UCSD-AML1 (cell line): ENCODE measurements around the gene NPPB.

Experiments used
- DNase-seq: peaks from one replicate; lab custom pipeline; 2025; ENCODE audit not compliant: unreplicated experiment; lab: John Stamatoyannopoulos, UW

NPPB gene

GRCh38 chr1:11858968-11859871 is 475 bp upstream of the NPPB start:
- peak; percentile 71 for DNase-seq

DNA sequence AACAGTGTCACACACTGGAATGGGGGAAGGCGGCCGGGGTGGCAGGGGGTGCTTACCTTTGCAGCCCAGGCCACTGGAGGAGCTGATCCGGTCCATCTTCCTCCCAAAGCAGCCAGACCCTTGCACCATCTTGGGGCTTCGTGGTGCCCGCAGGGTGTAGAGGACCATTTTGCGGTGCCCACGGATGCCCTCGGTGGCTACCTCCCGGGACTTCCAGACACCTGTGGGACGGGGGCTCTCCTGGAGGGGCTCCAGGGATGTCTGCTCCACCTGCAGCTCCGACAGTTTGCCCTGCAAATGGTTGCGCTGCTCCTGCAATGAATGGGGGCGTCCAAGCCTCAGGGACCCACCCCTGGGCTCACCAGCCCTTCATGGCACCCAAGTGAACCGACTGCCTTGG is 587 bp downstream of the NPPB start:
- no peak for DNase-seq

DNA sequence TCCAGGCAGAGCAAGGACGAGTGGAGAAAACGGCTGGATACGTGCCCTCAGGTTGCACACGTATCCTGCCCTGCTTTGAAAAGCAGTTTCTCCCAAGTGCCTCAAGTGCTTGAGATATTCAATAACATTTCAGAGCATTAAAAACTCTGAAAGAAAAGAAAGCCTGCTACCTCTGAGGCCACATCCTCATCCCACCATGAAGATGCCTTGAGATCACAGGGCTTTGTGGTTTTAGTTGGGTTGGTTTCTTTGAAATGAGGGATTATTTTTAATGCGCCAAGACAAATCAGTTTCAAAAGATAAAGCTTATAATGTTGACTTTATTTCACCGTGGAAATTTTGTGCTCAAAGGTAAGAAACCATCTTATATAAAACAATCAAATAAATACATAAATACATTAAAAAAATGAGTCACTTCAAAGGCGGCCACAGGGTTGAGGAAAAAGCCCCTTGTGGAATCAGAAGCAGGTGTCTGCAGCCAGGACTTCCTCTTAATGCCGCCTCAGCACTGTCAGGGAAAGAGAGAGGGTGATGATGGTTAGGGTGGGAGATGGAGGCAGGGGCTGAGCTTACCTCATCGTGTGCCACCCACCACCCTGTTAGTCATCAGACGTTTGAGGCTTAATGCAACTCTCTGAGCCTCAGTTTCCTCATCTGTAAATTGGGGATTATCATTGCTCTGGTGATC is 1.4 kb downstream of the NPPB start:
- DNase-seq = no peak

DNA sequence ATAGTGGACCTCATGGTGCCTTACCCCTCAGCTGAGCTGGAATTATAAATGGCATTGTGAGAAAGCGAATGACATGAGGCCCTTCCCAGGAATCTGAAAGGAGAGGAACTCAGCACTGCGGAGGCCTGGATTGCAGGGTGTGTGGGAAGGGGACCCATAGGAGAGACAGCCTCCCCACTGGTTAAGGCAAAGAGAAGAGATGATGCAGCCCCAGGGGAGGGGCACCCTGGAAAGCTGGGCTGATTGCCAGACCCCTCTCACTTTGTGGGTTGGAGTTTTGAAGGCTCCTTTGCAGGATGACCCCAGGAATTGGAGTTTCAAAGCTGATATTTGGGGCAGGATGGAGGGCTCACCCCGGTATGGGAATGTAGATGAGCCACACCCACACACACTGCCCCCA is 2.0 kb downstream of the NPPB start:
- no peak for DNase-seq

DNA sequence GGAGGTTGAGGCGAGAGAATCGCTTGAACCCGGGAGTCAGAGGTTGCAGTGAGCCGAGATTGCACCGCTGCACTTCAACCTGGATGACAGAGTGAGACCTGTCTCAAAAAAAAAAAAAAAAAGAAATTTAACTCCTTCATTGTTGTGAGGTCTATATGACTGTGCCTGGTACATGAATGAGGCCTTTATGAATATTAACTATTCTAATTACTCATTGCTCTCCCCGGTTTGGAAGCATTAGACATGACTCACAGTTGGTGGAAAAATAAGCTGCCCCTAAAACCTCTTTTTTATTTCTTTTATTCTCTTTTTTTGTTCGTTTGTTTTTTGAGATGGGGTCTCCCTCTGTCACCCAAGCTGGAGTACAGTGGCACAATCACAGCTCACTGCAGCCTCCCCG is 3.3 kb downstream of the NPPB start:
- no peak for DNase-seq

GRCh38 chr1:11854519-11854918 is 4.2 kb downstream of the NPPB start:
- no peak for DNase-seq

GRCh38 chr1:11851180-11851579 is 7.6 kb downstream of the NPPB start:
- no peak for DNase-seq

DNA sequence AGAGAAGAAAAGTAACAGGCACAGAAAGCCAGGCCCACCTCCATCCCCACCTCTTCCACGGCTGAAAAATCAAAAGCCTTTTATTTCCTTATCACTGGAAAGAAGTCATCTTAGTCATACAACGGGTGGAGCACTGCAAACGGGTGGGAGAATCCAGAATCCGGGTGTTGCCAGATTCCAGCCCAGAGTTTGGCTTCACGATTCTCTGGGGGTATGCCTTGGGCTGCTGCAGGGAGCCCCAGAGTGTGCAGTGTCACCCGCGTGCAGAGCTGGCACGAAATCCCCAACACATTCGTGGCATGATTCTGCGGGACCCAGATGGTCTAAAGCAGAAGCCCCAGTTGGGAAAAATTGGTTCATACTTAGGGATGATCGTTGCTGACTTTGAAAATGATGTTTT is 8.6 kb downstream of the NPPB start:
- DNase-seq = no peak

- no peak for DNase-seq
Measured at GRCh38 chr1:11848373-11848700, 10.4 kb downstream of the NPPB start.

DNA sequence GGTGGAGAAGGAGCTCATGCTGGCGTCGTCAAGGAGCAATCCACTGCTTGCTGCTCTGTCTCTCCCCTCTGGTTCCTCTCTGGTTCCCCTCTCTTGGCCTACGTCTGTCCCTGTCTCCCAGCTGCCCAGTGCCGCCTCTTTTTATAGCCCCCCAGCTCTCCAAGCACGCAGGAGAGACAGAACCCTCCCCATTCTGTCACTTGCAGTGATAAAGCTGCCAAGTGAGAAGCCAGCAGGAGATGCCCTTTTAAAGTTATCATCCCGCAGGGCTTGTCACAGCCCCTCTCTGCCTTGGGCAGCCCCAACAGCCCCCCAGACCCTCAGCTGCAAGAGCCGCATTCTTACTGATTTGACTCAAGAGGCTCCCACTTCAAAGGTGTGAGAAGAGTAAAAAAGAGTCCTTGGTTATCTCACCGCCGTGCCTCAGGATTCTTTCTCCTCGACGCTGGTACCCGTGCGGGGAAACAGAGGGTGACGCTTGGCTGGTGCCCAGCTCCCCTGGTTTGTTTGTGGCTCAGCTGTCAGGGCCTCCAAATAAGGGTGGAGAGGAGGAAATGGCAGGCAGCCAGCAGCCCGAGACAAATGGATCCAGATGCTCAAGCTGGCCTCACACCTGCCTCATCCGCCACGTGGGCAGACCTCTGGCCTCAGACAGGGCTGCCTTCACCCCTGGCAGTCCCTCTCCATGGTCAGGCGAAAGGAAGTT is 10.9 kb downstream of the NPPB start, which contains the start of gene NPPA:
Gene NPPA, minus strand, starts transcription at position 117 of the 706 bp plus-strand sequence. Its CDS starts 99 bp downstream, at position 18.
- DNase-seq = no peak

GRCh38 chr1:11845641-11846335 is 13.0 kb downstream of the NPPB start:
- no peak for DNase-seq

- peak; percentile 78 for DNase-seq
Measured at GRCh38 chr1:11842154-11843041, 16.3 kb downstream of the NPPB start.

- DNase-seq = no peak
Measured at GRCh38 chr1:11841245-11842153, 17.2 kb downstream of the NPPB start.

DNA sequence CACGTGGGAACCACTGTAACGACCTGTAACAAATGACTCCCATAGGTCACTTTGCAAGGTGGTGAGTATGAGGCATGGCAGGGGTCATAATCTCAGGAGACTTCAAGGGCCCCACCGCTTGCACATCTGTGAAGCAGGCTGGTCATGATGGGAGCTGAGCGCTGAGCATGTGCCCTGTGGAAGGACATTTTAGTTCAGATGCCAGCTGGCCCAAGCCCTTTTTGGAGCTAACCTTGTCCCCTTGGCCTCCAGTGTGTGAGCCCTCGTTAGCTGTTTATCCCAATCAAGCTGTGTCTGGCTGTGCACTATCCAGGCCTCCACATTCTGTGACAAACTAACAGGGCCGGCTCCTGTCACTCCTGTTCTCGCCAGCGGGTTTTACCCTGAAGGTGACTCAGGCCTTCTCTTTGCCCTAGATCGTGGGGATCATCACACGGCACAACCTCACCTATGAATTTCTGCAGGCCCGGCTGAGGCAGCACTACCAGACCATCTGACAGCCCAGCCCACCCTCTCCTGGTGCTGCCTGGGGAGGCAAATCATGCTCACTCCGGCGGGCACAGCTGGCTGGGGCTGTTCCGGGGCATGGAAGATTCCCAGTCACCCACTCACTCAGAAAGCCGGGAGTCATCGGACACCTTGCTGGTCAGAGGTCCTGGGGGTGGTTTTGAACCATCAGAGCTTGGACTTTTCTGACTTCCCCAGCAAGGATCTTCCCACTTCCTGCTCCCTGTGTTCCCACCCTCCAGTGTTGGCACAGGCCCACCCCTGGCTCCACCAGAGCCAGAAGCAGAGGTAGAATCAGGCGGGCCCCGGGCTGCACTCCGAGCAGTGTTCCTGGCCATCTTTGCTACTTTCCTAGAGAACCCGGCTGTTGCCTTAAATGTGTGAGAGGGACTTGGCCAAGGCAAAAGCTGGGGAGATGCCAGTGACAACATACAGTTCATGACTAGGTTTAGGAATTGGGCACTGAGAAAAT is 18.7 kb downstream of the NPPB start:
- DNase-seq = no peak

GRCh38 chr1:11838349-11839272 is 20.1 kb downstream of the NPPB start:
- peak; percentile 56 for DNase-seq

DNA sequence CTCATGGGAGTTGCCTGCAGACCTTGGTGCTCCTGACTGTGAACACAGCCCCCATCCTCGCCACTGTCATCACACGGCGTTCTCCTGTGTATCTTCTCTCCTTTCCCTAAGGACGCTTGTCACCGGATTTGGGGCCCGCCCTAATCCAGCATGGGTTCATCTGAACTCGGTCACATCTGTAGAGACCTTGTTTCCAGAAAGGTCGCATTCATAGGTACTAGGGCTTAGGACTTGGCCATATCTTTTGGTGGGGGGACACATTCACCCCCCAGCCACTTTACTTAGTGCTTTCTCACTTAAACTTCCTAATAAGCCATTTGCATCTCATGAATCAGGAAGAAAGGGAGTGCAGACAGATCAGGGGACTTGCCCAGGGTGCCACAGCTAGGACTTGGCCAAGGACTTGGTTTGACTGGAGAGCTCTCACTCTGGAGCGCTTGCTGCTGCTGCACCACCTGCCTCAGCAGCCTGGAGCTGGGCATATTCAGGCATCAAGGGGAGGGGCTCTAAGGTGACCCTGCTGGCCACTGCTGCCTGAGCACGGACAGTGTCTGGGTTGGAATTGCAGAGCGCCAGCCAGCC is 20.9 kb downstream of the NPPB start:
- DNase-seq = no peak
